ENCODE measurements around the gene CLDN5.

The CLDN5 gene

GRCh38 chr22:19522190-19522880 is 1.9 kb downstream of the CLDN5 start:
- DNase-seq (ENCODE audit: low spot score) = no peak

- DNase-seq (ENCODE audit: low spot score) = no peak
These were observed 3.5 kb downstream of the CLDN5 start for GRCh38 chr22:19520566-19521305.

GRCh38 chr22:19520007-19520406 is 4.2 kb downstream of the CLDN5 start:
- no peak for DNase-seq (ENCODE audit: low spot score)

- DNase-seq (ENCODE audit: low spot score) = no peak
These were observed 4.9 kb downstream of the CLDN5 start for GRCh38 chr22:19519041-19519926.

- no peak for DNase-seq (ENCODE audit: low spot score)
These were observed 5.6 kb downstream of the CLDN5 start for GRCh38 chr22:19518635-19519034.

- DNase-seq (ENCODE audit: low spot score) = no peak
These were observed 6.1 kb downstream of the CLDN5 start for GRCh38 chr22:19517919-19518611.

- DNase-seq (ENCODE audit: low spot score) = no peak
These were observed 7.1 kb downstream of the CLDN5 start for GRCh38 chr22:19517171-19517500.

- DNase-seq (ENCODE audit: low spot score) = no peak
These were observed 7.6 kb downstream of the CLDN5 start for GRCh38 chr22:19516378-19517170.

- no peak for DNase-seq (ENCODE audit: low spot score)
These were observed 8.4 kb downstream of the CLDN5 start for GRCh38 chr22:19515654-19516377.

- no peak for DNase-seq (ENCODE audit: low spot score)
These were observed 9.2 kb downstream of the CLDN5 start for GRCh38 chr22:19514831-19515565.

GRCh38 chr22:19513823-19514222 is 10.4 kb downstream of the CLDN5 start:
- DNase-seq (ENCODE audit: low spot score) = no peak

GRCh38 chr22:19510919-19511341 is 13.3 kb downstream of the CLDN5 start:
- no peak for DNase-seq (ENCODE audit: low spot score)

GRCh38 chr22:19509923-19510322 is 14.3 kb downstream of the CLDN5 start:
- DNase-seq (ENCODE audit: low spot score) = no peak

GRCh38 chr22:19509191-19509590 is 15.0 kb downstream of the CLDN5 start:
- DNase-seq (ENCODE audit: low spot score) = no peak

GRCh38 chr22:19508024-19508776 is 16.0 kb downstream of the CLDN5 start:
- no peak for DNase-seq (ENCODE audit: low spot score)

GRCh38 chr22:19507534-19507861 is 16.7 kb downstream of the CLDN5 start:
- DNase-seq (ENCODE audit: low spot score) = no peak

- no peak for DNase-seq (ENCODE audit: low spot score)
These were observed 18.0 kb downstream of the CLDN5 start for GRCh38 chr22:19506212-19506611.

- no peak for DNase-seq (ENCODE audit: low spot score)
These were observed 18.5 kb downstream of the CLDN5 start for GRCh38 chr22:19505735-19506126.

Measured in RKO (cell line).